Breast epithelium (tissue), 4 donors: Measurements from ENCODE around the gene ASCC2. TPM values are rescaled to one million over a fixed set of nuclear protein-coding genes. Genes with fewer than 3 reads are reported as not detected.

Experiments
- DNase-seq, 2 donors: peaks; one replicate each; pipeline ENCODE4 v3.0.0-alpha.2; 2019; ENCODE audit warnings: low spot score in 2 of 2
- H3K27ac ChIP-seq, 2 donors: fragments of 200-600 bp; sonication (generic) in 1 of 2; one replicate each; pipeline ENCODE4 v1.5.1; 2016 to 2019; ENCODE audit warnings: mild to moderate bottlenecking in 1 of 2
- H3K27me3 ChIP-seq, 2 donors: fragments of 200-600 bp; sonication (generic) in 1 of 2; one replicate each; pipeline versions ENCODE4 v1.5.1 to v1.6.0; 2017 to 2019; ENCODE audit warnings: control low read depth in 1 of 2, mild to moderate bottlenecking in 1 of 2
- H3K36me3 ChIP-seq: fragments of 200-600 bp; one replicate; pipeline ENCODE4 v1.5.1; 2019
- H3K4me1 ChIP-seq, 2 donors: fragments of 200-600 bp; sonication (generic); one replicate each; pipeline ENCODE4 v1.5.1; 2016 to 2019; ENCODE audit warnings: control low read depth in 1 of 2
- H3K4me3 ChIP-seq, 3 donors: fragments of 200-600 bp; sonication (generic); 1 replicate in 2 of 3; 2 replicates in 1 of 3; pipeline ENCODE4 v1.5.1; 2016 to 2019; ENCODE audit warnings: mild to moderate bottlenecking in 3 of 3, moderate library complexity in 2 of 3
- H3K9me3 ChIP-seq, 2 donors: fragments of 200-600 bp; sonication (generic) in 1 of 2; one replicate each; pipeline ENCODE4 v1.5.1; 2016 to 2019; ENCODE audit warnings: control low read depth in 1 of 2
- CTCF ChIP-seq, 3 donors: fragments of 450-650 bp; IDR thresholded peaks; one replicate each; pipeline ENCODE4 v1.5.1; 2016 to 2017; ENCODE audit warnings: antibody characterized with exemption in 3 of 3, mild to moderate bottlenecking in 3 of 3, moderate library complexity in 3 of 3
- POLR2A ChIP-seq: fragments of 450-650 bp; IDR thresholded peaks from one replicate; pipeline ENCODE4 v1.6.1; 2016; ENCODE audit warnings: antibody characterized with exemption, mild to moderate bottlenecking, moderate library complexity
- POLR2AphosphoS5 ChIP-seq, 3 donors: sonication (generic); formaldehyde crosslinking; IDR thresholded peaks; one replicate each; pipeline ENCODE4 v1.6.1; 2017; ENCODE audit warnings: antibody characterized with exemption in 3 of 3
- intact Hi-C: fragments of 100-400 bp; cut with DNase I; formaldehyde crosslinking; loops from one replicate; pipeline ENCODE4 v1.15.1; 2023; ENCODE audit warnings: low total_unique reads
- total RNA-seq, 3 donors: library from RNA; depleted of rRNA; stranded (reverse); fragments of >200 nt; gene quantifications; one replicate each; pipeline ENCODE4 v1.1.0, GENCODE V29; 2016

The ASCC2 gene
- total RNA-seq, 3 donors from 2014 or later: 37.0 to 60.3 (median 45.8) TPM

- no peaks in the 10 kb centered on the region for H3K4me1 ChIP-seq
- DNase-seq: no peak
- no peaks in the 10 kb centered on the region for H3K36me3 ChIP-seq
- no peaks in the 10 kb centered on the region for H3K9me3 ChIP-seq
- H3K27ac ChIP-seq: no peak overlapping the region
- H3K4me3 ChIP-seq: no peak overlapping the region
- TF ChIP-seq POLR2AphosphoS5 (IDR thresholded peaks at IDR 0.05): no peak
- TF ChIP-seq POLR2A: no peak
- no peak for TF ChIP-seq CTCF (IDR thresholded peaks at IDR 0.05)
- H3K27me3 ChIP-seq: no peaks in the 10 kb centered on the region
- intact Hi-C loops: no loop called here
Measured at GRCh38 chr22:29827091-29827490, 11.0 kb downstream of the ASCC2 start.

GRCh38 chr22:29825578-29825977 lies 12.5 kb downstream of the ASCC2 start:
- TF ChIP-seq CTCF (IDR thresholded peaks at IDR 0.05): no peak
- no peak for TF ChIP-seq POLR2A
- TF ChIP-seq POLR2AphosphoS5 (IDR thresholded peaks at IDR 0.05): no peak
- H3K9me3 ChIP-seq: no peaks in the 10 kb centered on the region
- no peaks in the 10 kb centered on the region for H3K36me3 ChIP-seq
- H3K27ac ChIP-seq: no peak overlapping the region
- no peaks in the 10 kb centered on the region for H3K4me1 ChIP-seq
- no peak for DNase-seq
- intact Hi-C loops: no loop called here
- no peak overlapping the region for H3K4me3 ChIP-seq
- H3K27me3 ChIP-seq: no peaks in the 10 kb centered on the region

- no peak overlapping the region for H3K27ac ChIP-seq
- H3K4me3 ChIP-seq: no peak overlapping the region
- H3K27me3 ChIP-seq: no peaks in the 10 kb centered on the region
- H3K36me3 ChIP-seq: no peaks in the 10 kb centered on the region
- intact Hi-C loops: no loop called here
- DNase-seq: no peak
- no peaks in the 10 kb centered on the region for H3K4me1 ChIP-seq
- TF ChIP-seq POLR2AphosphoS5 (IDR thresholded peaks at IDR 0.05): no peak
- no peak for TF ChIP-seq POLR2A
- TF ChIP-seq CTCF (IDR thresholded peaks at IDR 0.05): no peak
- no peaks in the 10 kb centered on the region for H3K9me3 ChIP-seq
Measured at GRCh38 chr22:29824677-29825076, 13.4 kb downstream of the ASCC2 start.

GRCh38 chr22:29821291-29822016 lies 16.6 kb downstream of the ASCC2 start:
- Histone ChIP-seq H3K4me3 (no peak overlapping the region), H3K9me3 (no peaks in the 10 kb centered on the region), H3K4me1 (peaks cover 0 to 7% of the 10 kb centered on the region in 2 donors), H3K27me3 (no peaks in the 10 kb centered on the region), H3K36me3 (no peaks in the 10 kb centered on the region), H3K27ac (peak overlapping the region; percentile 35 to 46)
- DNase-seq: peak; percentile 62 to 77
- intact Hi-C loops: no loop called here
- TF ChIP-seq CTCF (IDR thresholded peaks at IDR 0.05) (no peak), POLR2A (no peak), POLR2AphosphoS5 (IDR thresholded peaks at IDR 0.05) (peak in 1 of 3 donors; percentile 36)

GRCh38 chr22:29820961-29821290 lies 17.1 kb downstream of the ASCC2 start:
- Histone ChIP-seq H3K36me3 (no peaks in the 10 kb centered on the region), H3K4me1 (peaks cover 0 to 12% of the 10 kb centered on the region in 2 donors), H3K4me3 (no peak overlapping the region), H3K27me3 (no peaks in the 10 kb centered on the region), H3K9me3 (no peaks in the 10 kb centered on the region), H3K27ac (peak overlapping the region; percentile 35 to 46)
- intact Hi-C loops: no loop called here
- no peak for TF ChIP-seq CTCF (IDR thresholded peaks at IDR 0.05)
- no peak for TF ChIP-seq POLR2AphosphoS5 (IDR thresholded peaks at IDR 0.05)
- no peak for TF ChIP-seq POLR2A
- no peak for DNase-seq
